ENCODE data around the gene KRT2. TPM values are rescaled to one million over a fixed set of nuclear protein-coding genes. Genes with fewer than 3 reads are reported as not detected.

The KRT2 gene
- total RNA-seq, 1 experiment from 2014 or later, result not detected

GRCh38 chr12:52600071-52600470 is 51.9 kb downstream of the KRT2 start:
- BruUV-seq (replicated peaks), result no TSS peak
- Mint-ChIP-seq H3K4me3 (ENCODE audit: low read depth, unreplicated experiment) (no peak overlapping the region), H3K27me3 (ENCODE audit: unreplicated experiment) (peaks cover 58% of the 10 kb centered on the region)

GRCh38 chr12:52598966-52599365 is 53.0 kb downstream of the KRT2 start:
- no peak for DNase-seq
- Mint-ChIP-seq H3K27me3 (ENCODE audit: unreplicated experiment) (peaks cover 60% of the 10 kb centered on the region), H3K27ac (ENCODE audit: unreplicated experiment) (no peak overlapping the region), H3K9me3 (ENCODE audit: low read depth, unreplicated experiment) (no peaks in the 10 kb centered on the region), H3K4me1 (ENCODE audit: low read depth, unreplicated experiment) (no peaks in the 10 kb centered on the region), H3K36me3 (ENCODE audit: insufficient read depth, unreplicated experiment) (no peaks in the 10 kb centered on the region), H3K4me3 (ENCODE audit: low read depth, unreplicated experiment) (no peak overlapping the region)
- intact Hi-C loops (cut with micrococcal nuclease; ENCODE audit: unreplicated experiment), result no loop called here
- BruUV-seq (replicated peaks), result no TSS peak
- no peak for TF ChIP-seq CTCF (IDR thresholded peaks at IDR 0.05; ENCODE audit: unreplicated experiment)
- CTCF ChIA-PET, result no interaction called here

More at GRCh38 chr12:52600071-52600470, 51.9 kb downstream of the KRT2 start:
- no peaks in the 10 kb centered on the region for H3K4me1 Mint-ChIP-seq (ENCODE audit: low read depth, unreplicated experiment)
- no peak for TF ChIP-seq CTCF (IDR thresholded peaks at IDR 0.05; ENCODE audit: unreplicated experiment)
- no peaks in the 10 kb centered on the region for H3K36me3 Mint-ChIP-seq (ENCODE audit: insufficient read depth, unreplicated experiment)
- CTCF ChIA-PET, result no interaction called here
- H3K27ac Mint-ChIP-seq (ENCODE audit: unreplicated experiment), result no peak overlapping the region
- DNase-seq, result no peak
- intact Hi-C loops (cut with micrococcal nuclease; ENCODE audit: unreplicated experiment), result no loop called here
- no peaks in the 10 kb centered on the region for H3K9me3 Mint-ChIP-seq (ENCODE audit: low read depth, unreplicated experiment)

Other genes with a start within 250 kb of the KRT2 start
- not detected in 2 replicates for gene KRT82, start 245.9 kb downstream of the KRT2 start, total RNA-seq (2022)
- not detected in 2 replicates for gene KRT75, start 217.8 kb downstream of the KRT2 start, total RNA-seq (2022)
- 2.2 and 5.6 TPM in 2 replicates for gene KRT6B, start 200.1 kb downstream of the KRT2 start, total RNA-seq (2022)
- not detected in 2 replicates for gene KRT6C, start 178.4 kb downstream of the KRT2 start, total RNA-seq (2022)
- 0.24 TPM in 1 of 2 replicates, not detected in the other for gene KRT6A, start 159.0 kb downstream of the KRT2 start, total RNA-seq (2022)
- 0.32 and 1.3 TPM in 2 replicates for gene KRT5, start 131.8 kb downstream of the KRT2 start, total RNA-seq (2022)
- not detected in 2 replicates for gene KRT71, start 99.1 kb downstream of the KRT2 start, total RNA-seq (2022)
- gene KRT74, start 78.4 kb downstream of the KRT2 start, total RNA-seq (2022), result not detected in 2 replicates
- not detected in 2 replicates for gene KRT72, start 50.7 kb downstream of the KRT2 start, total RNA-seq (2022)
- gene KRT73, start 33.7 kb downstream of the KRT2 start, total RNA-seq (2022), result not detected in 2 replicates
- not detected in 2 replicates for gene KRT1, start 28.2 kb upstream of the KRT2 start, total RNA-seq (2022)
- gene KRT77, start 51.3 kb upstream of the KRT2 start, total RNA-seq (2022), result not detected in 2 replicates
- not detected in 2 replicates for gene KRT76, start 125.1 kb upstream of the KRT2 start, total RNA-seq (2022)
- gene KRT3, start 143.9 kb upstream of the KRT2 start, total RNA-seq (2022), result not detected in 2 replicates
- not detected in 2 replicates for gene KRT4, start 161.9 kb upstream of the KRT2 start, total RNA-seq (2022)
- gene KRT79, start 182.1 kb upstream of the KRT2 start, total RNA-seq (2022), result 0.24 TPM in 1 of 2 replicates, not detected in the other
- gene KRT78, start 196.8 kb upstream of the KRT2 start, total RNA-seq (2022), result 0.59 and 0.69 TPM in 2 replicates